T47D (cell line): ENCODE measurements around the gene AVPR1B.
A peak's percentile ranks its signal among the peaks of the same experiment; 100 is the strongest.

Source experiments
- DNase-seq, 2 experiments: peaks; one replicate each; pipeline versions ENCODE4 v3.0.0 to v3.0.0-alpha.2; 2011 to 2012; ENCODE audit warnings: low read depth in 1 of 2, low spot score in 1 of 2
- JUND ChIP-seq: IDR thresholded peaks from 2 replicates; pipeline ENCODE4 v1.6.1; 2012; ENCODE audit warnings: low read depth
- in situ Hi-C: cut with HindIII; loops from 2 replicates; pipeline ENCODE4 v1.10.0; 2016; ENCODE audit warnings: low sequenced_read_pairs, low pct_unique_long_range_greater_than_20kb

AVPR1B gene

GRCh38 chr1:206117151-206117948, at the start of gene AVPR1B:
Gene AVPR1B, minus strand, starts transcription at chr1:206117388. Its CDS starts 498 bp downstream, at chr1:206116890.
- DNase-seq: peak; percentile 53 to 72
- TF ChIP-seq JUND: no peak
- in situ Hi-C loops: no loop called here

GRCh38 chr1:206145771-206146290, 28.6 kb upstream of the AVPR1B start:
- no peak for DNase-seq
- in situ Hi-C loops: no loop called here
- TF ChIP-seq JUND: no peak

- TF ChIP-seq JUND: no peak
- in situ Hi-C loops: no loop called here
- DNase-seq: no peak
Observed at GRCh38 chr1:206144605-206145004, 27.4 kb upstream of the AVPR1B start.

- no peak for DNase-seq
- no peak for TF ChIP-seq JUND
- in situ Hi-C loops: no loop called here
Observed at GRCh38 chr1:206143537-206144172, 26.5 kb upstream of the AVPR1B start.

- in situ Hi-C loops: no loop called here
- DNase-seq: no peak
- TF ChIP-seq JUND: no peak
Observed at GRCh38 chr1:206142770-206143169, 25.6 kb upstream of the AVPR1B start.

- DNase-seq: no peak
- in situ Hi-C loops: no loop called here
- TF ChIP-seq JUND: no peak
Observed at GRCh38 chr1:206142011-206142410, 24.8 kb upstream of the AVPR1B start.

GRCh38 chr1:206136241-206136640, 19.1 kb upstream of the AVPR1B start:
- in situ Hi-C loops: no loop called here
- DNase-seq: no peak
- no peak for TF ChIP-seq JUND

- in situ Hi-C loops: no loop called here
- no peak for TF ChIP-seq JUND
Observed at GRCh38 chr1:206135248-206135647, 18.1 kb upstream of the AVPR1B start.

GRCh38 chr1:206133751-206134415, 16.7 kb upstream of the AVPR1B start:
- TF ChIP-seq JUND: no peak
- in situ Hi-C loops: no loop called here
- DNase-seq: no peak

More at GRCh38 chr1:206135248-206135647, 18.1 kb upstream of the AVPR1B start:
- DNase-seq: no peak

- no peak for DNase-seq
- in situ Hi-C loops: no loop called here
- no peak for TF ChIP-seq JUND
Observed at GRCh38 chr1:206131037-206131436, 13.8 kb upstream of the AVPR1B start.

- in situ Hi-C loops: no loop called here
- no peak for DNase-seq
- TF ChIP-seq JUND: no peak
Observed at GRCh38 chr1:206128196-206128595, 11.0 kb upstream of the AVPR1B start.

GRCh38 chr1:206127336-206127735, 10.1 kb upstream of the AVPR1B start:
- no peak for DNase-seq
- TF ChIP-seq JUND: no peak
- in situ Hi-C loops: no loop called here

GRCh38 chr1:206125346-206125745, 8.2 kb upstream of the AVPR1B start:
- DNase-seq: no peak
- no peak for TF ChIP-seq JUND
- in situ Hi-C loops: no loop called here
